ENCODE results near the gene RPS15A. TPM values are rescaled to one million over a fixed set of nuclear protein-coding genes. Genes with fewer than 3 reads are reported as not detected.

Gene RPS15A
- total and polyA plus RNA-seq, 2 of the 8 experiments (the other 6 are each of a cell fraction or from before 2014, with no cell fraction given), result 1,784 to 5,666 TPM

DNA sequence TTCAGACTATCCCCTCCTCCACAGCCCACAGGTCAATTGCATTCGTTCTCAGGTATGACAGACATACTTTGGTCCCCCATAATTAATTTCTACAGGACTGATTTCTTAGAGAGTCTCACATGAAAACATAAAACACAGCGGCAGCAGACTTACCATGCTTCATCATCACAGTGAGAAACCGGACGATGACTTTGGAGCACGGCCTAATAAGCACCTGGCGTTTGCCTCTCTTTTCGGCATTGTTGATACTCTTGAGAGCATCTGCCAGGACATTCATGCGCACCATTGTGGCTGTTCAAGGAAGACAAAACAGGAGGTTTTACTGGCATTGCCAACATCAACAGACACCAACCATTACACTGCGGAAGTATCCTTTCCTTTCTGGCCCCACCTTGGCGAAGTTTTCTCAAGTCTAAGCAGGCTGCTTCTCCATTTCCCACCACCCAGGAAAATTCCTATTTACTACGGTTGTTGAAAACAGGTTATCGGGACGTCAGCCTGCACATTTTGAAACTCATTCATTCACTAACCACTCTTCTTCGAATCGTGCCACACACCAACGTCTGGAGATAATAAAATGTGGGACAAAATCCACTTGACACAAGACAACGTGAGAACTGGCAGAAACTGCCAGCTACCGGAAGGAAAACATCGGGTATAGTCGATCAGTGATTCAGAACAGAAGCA, 1.2 kb downstream of the RPS15A start:
- Histone ChIP-seq H3K4ac (replicated peaks; ENCODE audit: insufficient read length, low read depth, low read length) (no peak overlapping the region), H2BK5ac (ENCODE audit: low read depth, low read length) (peak overlapping the region; percentile 99; the same call in 1 of the 2 replicates), H3K36me3 (ENCODE audit: control insufficient read depth in 2 of 4, insufficient read depth in 4 of 4, low read length in 3 of 4) (peaks cover 27 to 76% (median 58%) of the 10 kb centered on the region in 4 experiments), H2BK12ac (ENCODE audit: low read depth, low read length) (no peak overlapping the region), H3K4me2 (ENCODE audit: insufficient read depth in 1 of 2, low read depth in 2 of 2, low read length in 2 of 2) (peak overlapping the region; percentile 81 to 83), H4K20me1 (replicated peaks in 1 of 2; ENCODE audit: control insufficient read depth in 1 of 2, insufficient read depth in 2 of 2, low read length in 2 of 2) (peaks cover 38 to 44% of the 10 kb centered on the region in 2 experiments), H3K56ac (replicated peaks; ENCODE audit: insufficient read length, low read depth, low read length) (no peak overlapping the region), H3K27me3 (replicated peaks in 1 of 4; ENCODE audit: control insufficient read depth in 3 of 4, extremely low read depth in 1 of 4, insufficient read depth in 3 of 4, low read length in 3 of 4) (no peaks in the 10 kb centered on the region), H2BK120ac (replicated peaks; ENCODE audit: low read depth, low read length) (no peak overlapping the region), H3K9ac (replicated peaks in 1 of 4; ENCODE audit: extremely low read depth in 1 of 4, low read depth in 3 of 4, low read length in 3 of 4) (peak overlapping the region; percentile 90 to 99 (median 97)), H3K4me1 (replicated peaks in 1 of 4; ENCODE audit: control insufficient read depth in 3 of 4, insufficient read depth in 4 of 4, low read length in 3 of 4) (peaks cover 0 to 5% (median 4%) of the 10 kb centered on the region in 4 experiments; a peak in 6 of 7 replicates), H3K23me2 (ENCODE audit: low read depth, low read length) (peaks cover 5% of the 10 kb centered on the region), H2BK20ac (ENCODE audit: low read length) (no peak overlapping the region), H2AK5ac (ENCODE audit: low read depth, low read length) (no peak overlapping the region), H2AFZ (ENCODE audit: low read length) (no peak overlapping the region), H3K79me2 (ENCODE audit: control insufficient read depth in 1 of 2, insufficient read depth in 2 of 2, low read length in 2 of 2) (peaks cover 55 to 62% of the 10 kb centered on the region in 2 experiments), H4K91ac (replicated peaks; ENCODE audit: insufficient read length, low read length) (no peak overlapping the region), H3K14ac (ENCODE audit: insufficient read length) (no peak overlapping the region), H4K8ac (ENCODE audit: extremely low read depth, insufficient read depth, low read length) (no peak overlapping the region), H3K4me3 (ENCODE audit: extremely low read depth in 1 of 4, insufficient read depth in 2 of 4, low read depth in 3 of 4, low read length in 4 of 4) (peak overlapping the region; percentile 92 to 99 (median 97)), H3K18ac (ENCODE audit: extremely low read depth, low read length) (peak overlapping the region; percentile 98; the same call in 1 of the 2 replicates), H3K9me3 (ENCODE audit: insufficient read depth in 2 of 2, low read depth in 1 of 2, low read length in 1 of 2) (no peaks in the 10 kb centered on the region), H3K27ac (ENCODE audit: low read depth, low read length) (peak overlapping the region; percentile 97), H2BK15ac (ENCODE audit: low read length) (no peak overlapping the region), H3K79me1 (ENCODE audit: low read depth, low read length) (peaks cover 5% of the 10 kb centered on the region), H3K23ac (ENCODE audit: insufficient read length) (no peak overlapping the region), H4K5ac (ENCODE audit: insufficient read length, low read depth, low read length) (no peak overlapping the region)
- 27% methylated on average over 20 of the region's 20 CpGs; no CpG with 5 or more reads in 1 of the 2 experiments for whole genome bisulfite sequencing, 2 experiments (ENCODE audit: extremely low coverage in 1 of 2, insufficient coverage in 1 of 2, insufficient read length in 1 of 2, insufficient replicate concordance in 2 of 2, low coverage in 1 of 2, low lambda C conversion rate in 2 of 2, missing lambda C conversion rate in 1 of 2)
- ChIA-PET CTCF (ENCODE audit: partially characterized antibody) (interaction anchor here (0.6 to 1.4 kb wide), 2 partner anchors 13 to 721 kb away, joined by 4 to 7 read pairs; partner anchors contain the start of gene ARL6IP1), POLR2A (ENCODE audit: partially characterized antibody) (interaction anchor here (0.7 to 14.2 kb wide), 14 partner anchors 14 to 278 kb away, joined by 3 to 503 read pairs (median 4); partner anchors contain the start of genes ARL6IP1 and COQ7)
- TF ChIP-seq KDM5A (IDR thresholded peaks at IDR 0.05; ENCODE audit: low read length), result no peak
- no peak for TF ChIP-seq EP300 (IDR thresholded peaks at IDR 0.05; ENCODE audit: borderline replicate concordance in 1 of 2, low read depth in 2 of 2, low read length in 2 of 2)
- no peak for TF ChIP-seq HDAC6 (IDR thresholded peaks at IDR 0.05; ENCODE audit: low read depth, low read length)
- TF ChIP-seq FOSL1 (IDR thresholded peaks at IDR 0.05; ENCODE audit: insufficient read depth, low read depth, low read length), result no peak
- TF ChIP-seq CHD1 (IDR thresholded peaks at IDR 0.05; ENCODE audit: low read depth, low read length), result 0 out of 2 replicates have a peak, but pooled peaks have one; percentile 40
- TF ChIP-seq YY1 (IDR thresholded peaks at IDR 0.05; ENCODE audit: low read depth, low read length), result no peak
- TF ChIP-seq GABPA (IDR thresholded peaks at IDR 0.05; ENCODE audit: borderline replicate concordance, insufficient read depth, low read length), result no peak
- TF ChIP-seq POLR2AphosphoS5 (IDR thresholded peaks at IDR 0.05; ENCODE audit: low read depth, low read length), result 0 out of 2 replicates have a peak, but pooled peaks have one; percentile 27
- DNase-seq (ENCODE audit: low read depth in 1 of 2, low spot score in 2 of 2), result no peak
- FAIRE-seq, result no peak
